ENCODE results near the gene ARHGAP26.
"Not testable (repeated sequence)": the region's sequence is repeated elsewhere in the genome, so short reads cannot be mapped to it uniquely, and the experiment has no call there.

Gene ARHGAP26

GRCh38 chr5:143199843-143200242 is 429.7 kb downstream of the ARHGAP26 start:
- no peak for DNase-seq

GRCh38 chr5:143200781-143201398 is 430.7 kb downstream of the ARHGAP26 start:
- DNase-seq: no peak

DNA sequence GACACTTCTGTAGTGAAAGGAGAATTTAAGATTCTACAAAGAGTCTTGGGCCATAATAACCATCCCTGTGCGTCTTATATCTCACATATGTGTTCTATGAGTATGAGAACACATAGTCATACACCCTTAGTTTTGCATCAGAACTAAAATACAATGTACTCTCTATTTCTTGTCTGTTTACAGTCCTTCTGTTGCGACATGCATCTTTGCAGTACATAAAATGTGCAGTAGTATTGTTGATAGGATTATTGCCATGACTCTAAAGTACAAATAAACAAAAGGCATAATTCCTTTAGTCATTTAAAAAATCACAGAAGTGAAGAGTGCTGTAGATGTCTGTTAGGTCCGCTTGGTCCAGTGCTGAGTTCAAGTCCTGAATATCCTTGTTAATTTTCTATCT is 431.4 kb downstream of the ARHGAP26 start:
- DNase-seq: no peak

DNA sequence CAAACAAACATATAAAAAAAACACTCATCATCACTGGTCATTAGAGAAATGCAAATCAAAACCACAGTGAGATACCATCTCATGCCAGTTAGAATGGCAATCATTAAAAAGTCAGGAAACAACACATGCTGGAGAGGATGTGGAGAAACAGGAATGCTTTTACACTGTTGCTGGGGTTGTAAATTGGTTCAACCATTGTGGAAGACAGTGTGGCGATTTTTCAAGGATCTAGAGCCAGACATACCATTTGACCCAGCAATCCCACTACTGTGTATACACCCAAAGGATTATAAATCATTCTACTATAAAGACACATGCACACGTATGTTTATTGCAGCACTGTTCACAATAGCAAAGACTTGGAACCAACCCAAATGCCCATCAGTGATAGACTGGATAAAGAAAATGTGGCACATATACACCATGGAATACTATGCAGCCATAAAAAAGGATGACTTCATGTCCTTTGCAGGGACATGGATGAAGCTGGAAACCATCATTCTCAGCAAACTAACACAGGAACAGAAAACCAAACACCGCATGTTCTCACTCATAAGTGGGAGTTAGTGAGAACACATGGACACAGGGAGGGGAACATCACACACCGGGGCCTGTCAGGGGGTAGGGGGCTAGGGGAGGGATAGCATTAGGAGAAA is 433.3 kb downstream of the ARHGAP26 start:
- DNase-seq: not testable (repeated sequence)

DNA sequence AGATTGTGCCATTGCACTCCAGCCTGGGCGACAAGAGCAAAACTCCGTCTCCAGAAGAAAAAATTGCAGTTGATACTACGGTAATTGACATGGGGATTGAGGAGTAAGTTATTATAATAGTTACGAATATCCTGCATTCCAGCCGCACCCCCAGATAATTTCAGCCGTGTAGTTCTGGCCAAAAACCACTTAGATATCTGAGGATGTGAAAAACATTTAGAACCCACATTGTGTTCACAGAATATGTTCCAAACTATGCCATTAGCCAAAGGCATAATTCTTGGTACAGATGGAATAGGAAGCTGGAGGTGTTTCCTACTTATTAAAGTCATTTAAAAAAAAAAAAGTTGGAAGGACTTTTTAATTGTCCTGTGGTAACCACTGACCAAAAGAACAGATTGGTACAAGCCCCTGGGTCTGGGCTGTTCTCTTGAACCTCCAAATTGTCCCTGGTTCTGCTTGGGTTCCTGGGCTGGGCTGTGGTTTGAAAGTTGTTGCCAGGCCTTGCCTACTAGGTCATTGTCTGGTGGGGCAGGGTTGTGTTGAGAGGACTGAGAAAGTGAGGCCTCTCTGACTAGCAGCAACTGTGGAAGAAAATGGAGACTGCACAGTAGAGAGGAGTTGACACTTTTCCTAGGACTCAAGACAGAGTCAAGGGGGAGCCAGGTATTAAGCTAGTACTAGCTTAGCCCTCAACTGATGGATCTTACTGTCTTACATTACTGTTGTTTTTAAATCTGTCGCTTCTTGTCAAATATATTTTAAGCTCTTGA is 434.5 kb downstream of the ARHGAP26 start:
- DNase-seq: no peak

DNA sequence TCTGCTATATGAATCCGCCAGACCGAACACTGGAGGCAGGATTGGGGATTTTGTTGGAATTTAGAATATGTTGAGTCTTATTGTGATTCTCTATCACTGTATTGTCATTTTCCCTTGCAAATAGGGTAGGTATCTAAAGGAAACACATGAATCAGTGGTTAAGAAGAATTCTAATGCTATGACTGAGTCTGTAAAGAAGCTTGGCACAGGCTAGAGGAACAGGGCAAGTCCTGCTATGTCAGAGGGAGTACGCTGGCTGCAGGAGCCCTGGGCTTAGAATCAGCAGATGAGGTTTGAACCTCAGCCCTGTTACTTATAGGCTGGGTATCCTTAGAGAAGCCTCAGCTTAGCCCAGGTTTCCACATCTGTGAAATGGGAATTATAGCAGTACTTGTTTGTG is 435.2 kb downstream of the ARHGAP26 start:
- DNase-seq: no peak

GRCh38 chr5:143205883-143206195 is 435.7 kb downstream of the ARHGAP26 start:
- no peak for DNase-seq

GRCh38 chr5:143206196-143207053 is 436.2 kb downstream of the ARHGAP26 start:
- no peak for DNase-seq

GRCh38 chr5:143207058-143207457 is 436.9 kb downstream of the ARHGAP26 start:
- DNase-seq: no peak

DNA sequence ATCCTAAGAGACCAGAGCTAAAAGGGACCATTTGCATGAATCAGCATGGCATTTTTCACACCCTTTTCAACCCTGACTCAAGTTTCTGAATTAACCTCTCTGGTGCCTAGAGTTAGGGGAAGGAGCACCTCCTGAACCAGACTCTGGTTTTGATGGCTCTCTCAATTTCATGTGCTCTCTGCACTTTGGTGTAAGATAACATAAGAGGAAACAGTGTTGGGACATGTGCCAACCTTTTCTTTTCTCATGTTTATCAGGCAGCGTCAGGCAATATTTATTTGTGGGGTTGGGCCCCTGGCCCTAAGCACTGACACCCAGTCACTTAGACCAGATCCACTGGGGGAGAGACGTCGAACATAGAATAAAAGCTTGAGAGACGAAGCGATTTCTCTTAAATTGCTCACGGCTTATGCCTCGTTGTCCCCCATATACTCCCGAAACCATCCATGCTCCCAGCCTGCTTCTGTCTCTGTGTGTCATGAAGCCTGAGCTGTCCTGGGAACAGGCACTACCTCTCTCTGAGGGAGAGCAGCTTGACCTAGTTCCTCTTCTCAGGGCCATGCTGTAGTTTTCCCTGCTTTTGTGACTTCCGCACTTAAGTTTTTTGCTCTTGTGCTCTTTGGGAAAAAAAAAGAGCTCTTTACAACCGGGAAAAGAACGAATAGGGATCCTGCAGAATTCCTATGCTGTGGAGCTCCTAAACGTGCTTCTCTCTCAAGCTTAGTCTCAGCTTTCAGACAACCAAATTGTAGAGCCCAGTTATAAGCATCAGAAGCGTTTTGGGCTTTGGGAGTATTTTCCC is 437.6 kb downstream of the ARHGAP26 start:
- no peak for DNase-seq

- DNase-seq: no peak
Observed at GRCh38 chr5:143208365-143208641, 438.1 kb downstream of the ARHGAP26 start.

- no peak for DNase-seq
Observed at GRCh38 chr5:143208781-143209510, 438.8 kb downstream of the ARHGAP26 start.

GRCh38 chr5:143209881-143210395 is 439.8 kb downstream of the ARHGAP26 start:
- DNase-seq: no peak

- DNase-seq: no peak
Observed at GRCh38 chr5:143210576-143210975, 440.4 kb downstream of the ARHGAP26 start.

DNA sequence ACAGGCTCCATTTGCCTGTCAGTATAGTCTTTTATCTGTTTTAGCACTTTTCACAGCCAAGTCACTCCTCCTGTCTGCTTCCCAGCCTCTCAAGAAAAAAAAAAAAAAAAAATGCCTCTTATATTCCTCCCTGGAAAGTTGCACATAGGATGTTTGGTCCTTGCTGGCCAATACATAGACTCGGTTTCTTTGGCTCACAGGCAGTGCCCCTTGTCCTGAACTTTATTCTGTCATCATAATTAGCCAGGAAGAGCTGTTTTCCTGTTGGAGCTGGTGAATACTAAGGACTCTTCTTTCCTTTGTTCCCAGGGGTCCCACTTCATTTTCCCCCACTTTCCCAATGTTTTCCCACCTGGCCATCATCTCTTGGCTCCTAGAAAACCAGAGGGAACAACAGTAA is 442.1 kb downstream of the ARHGAP26 start:
- no peak for DNase-seq

- no peak for DNase-seq
Observed at GRCh38 chr5:143213231-143213850, 443.2 kb downstream of the ARHGAP26 start.

- DNase-seq: no peak
Observed at GRCh38 chr5:143213851-143214363, 443.7 kb downstream of the ARHGAP26 start.

DNA sequence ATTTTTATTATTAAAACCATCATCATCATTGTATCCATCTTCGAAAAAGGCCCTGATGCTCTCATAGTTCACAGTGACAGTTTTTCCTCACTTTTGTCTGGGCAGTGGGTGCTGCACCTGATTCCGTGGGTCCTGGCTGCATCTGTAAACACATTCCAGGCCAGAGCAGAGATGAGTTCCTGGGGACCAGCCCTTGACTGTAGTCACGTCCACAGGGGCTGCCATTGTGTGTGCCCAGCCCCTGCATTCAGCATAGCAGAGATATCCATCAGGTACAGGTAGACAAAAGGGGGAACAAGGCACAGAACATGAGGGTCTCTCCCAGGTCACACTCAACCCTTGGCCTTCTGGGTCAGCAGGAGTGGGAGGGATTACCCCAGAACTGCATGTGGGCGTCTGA is 444.3 kb downstream of the ARHGAP26 start:
- DNase-seq: no peak

- DNase-seq: no peak
Observed at GRCh38 chr5:143214890-143215289, 444.7 kb downstream of the ARHGAP26 start.

- no peak for DNase-seq
Observed at GRCh38 chr5:143215690-143216089, 445.5 kb downstream of the ARHGAP26 start.

DNA sequence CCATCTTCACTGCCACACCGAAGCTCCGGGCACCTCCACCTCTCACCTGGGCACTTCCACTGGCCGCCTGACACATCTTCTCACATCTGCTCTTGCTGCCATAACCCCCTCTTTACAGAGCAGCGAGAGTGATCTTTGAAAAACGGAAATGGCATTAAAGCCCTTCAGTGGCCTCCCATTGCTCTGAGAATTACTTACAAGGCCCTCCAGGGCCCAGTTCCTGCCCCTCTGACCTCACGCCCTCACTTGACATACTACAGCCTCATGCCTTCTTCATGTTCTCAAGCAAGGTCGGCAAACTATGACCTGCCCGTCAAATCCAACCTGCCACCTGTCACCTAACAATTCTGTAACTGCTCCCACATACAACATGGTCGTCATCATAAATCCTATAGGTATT is 446.0 kb downstream of the ARHGAP26 start:
- DNase-seq: no peak

All from CD4-positive, alpha-beta T cell treated with Interleukin-17A for 4 hours (primary cell).